Stomach (tissue), 9 donors: ENCODE results near the gene ATP5F1B. TPM values are rescaled to one million over a fixed set of nuclear protein-coding genes. Genes with fewer than 3 reads are reported as not detected.
A peak's percentile ranks its signal among the peaks of the same experiment; 100 is the strongest.

Experiments used
- DNase-seq, 2 donors: peaks; one replicate each; pipeline versions ENCODE4 v3.0.0 to v3.0.0-alpha.2; 2013 to 2019
- H3K27ac ChIP-seq, 5 donors: fragments of 200-600 bp in 4 of 5; sonication (generic) in 4 of 5; one replicate each; pipeline ENCODE4 v1.5.1; 2013 to 2019; ENCODE audit warnings: mild to moderate bottlenecking in 1 of 5, moderate library complexity in 1 of 5
- H3K27me3 ChIP-seq, 3 donors: fragments of 200-600 bp; sonication (generic); one replicate each; pipeline ENCODE4 v1.5.1; 2017 to 2019; ENCODE audit warnings: mixed run types in 1 of 3
- H3K36me3 ChIP-seq, 4 donors: fragments of 200-600 bp; sonication (generic); 1 replicate in 3 of 4; 2 replicates in 1 of 4; pipeline ENCODE4 v1.5.1; 2016 to 2019
- H3K4me1 ChIP-seq, 4 donors: fragments of 200-600 bp; sonication (generic); one replicate each; pipeline ENCODE4 v1.5.1; 2016 to 2019
- H3K4me3 ChIP-seq, 4 donors: fragments of 200-600 bp; sonication (generic) in 3 of 4; one replicate each; pipeline ENCODE4 v1.5.1; 2016 to 2019; ENCODE audit warnings: mild to moderate bottlenecking in 1 of 4
- H3K9me3 ChIP-seq, 4 donors: fragments of 200-600 bp; sonication (generic); one replicate each; pipeline ENCODE4 v1.5.1; 2016 to 2019
- CTCF ChIP-seq, 7 experiments: fragments of 450-650 bp in 4 of 7; fragments of 200-600 bp in 3 of 7; sonication (generic) in 3 of 7; IDR thresholded peaks; one replicate each; pipeline ENCODE4 v1.5.1; 2016 to 2019; ENCODE audit warnings: antibody characterized with exemption in 7 of 7, control low read depth in 2 of 7, mild to moderate bottlenecking in 1 of 7
- EP300 ChIP-seq: sonication (generic); formaldehyde crosslinking; IDR thresholded peaks from one replicate; pipeline ENCODE4 v1.6.1; 2017; ENCODE audit warnings: antibody characterized with exemption
- POLR2A ChIP-seq, 4 donors: fragments of 450-650 bp; IDR thresholded peaks; one replicate each; pipeline ENCODE4 v1.6.1; 2016; ENCODE audit warnings: antibody characterized with exemption in 4 of 4, control low read depth in 2 of 4, mild to moderate bottlenecking in 1 of 4, moderate library complexity in 1 of 4
- POLR2AphosphoS5 ChIP-seq, 3 donors: sonication (generic); formaldehyde crosslinking; IDR thresholded peaks; one replicate each; pipeline ENCODE4 v1.6.1; 2016; ENCODE audit warnings: antibody characterized with exemption in 3 of 3
- WGBS, 5 donors: extraction: QIAGEN DNeasy Blood & Tissue Kit in 3 of 5; methylation state at CpG; one replicate each; pipeline versions ENCODE4 v1.1.5 to v1.1.7; 2013 to 2018; 5-methylcytosine and 5-hydroxymethylcytosine counted together
- intact Hi-C: fragments of 100-400 bp; cut with DNase I; formaldehyde crosslinking; loops from one replicate; pipeline ENCODE4 v1.15.1; 2023; ENCODE audit warnings: low total_unique reads
- polyA plus RNA-seq, 3 donors: library from polyadenylated mRNA; stranded (reverse); fragments of 200-250 nt; gene quantifications; one replicate each; pipeline ENCODE4 v1.2.3, GENCODE V29; 2013
- total RNA-seq, 5 donors: library from RNA; depleted of rRNA; stranded (reverse); fragments of >200 nt; gene quantifications; one replicate each; pipeline versions ENCODE4 v1.1.0 to v1.2.3, GENCODE V29; 2014 to 2016
- donor health status: healthy with polysubstance abuse.
- donor health status: Bipolar disorder and iron deficiency.
- donor health status: healthy.

The ATP5F1B gene
- total and polyA plus RNA-seq, 8 donors: 183 to 604 (median 478) TPM

- TF ChIP-seq POLR2A (IDR thresholded peaks at IDR 0.05) (no peak), EP300 (no peak), CTCF (IDR thresholded peaks at IDR 0.05) (no peak), POLR2AphosphoS5 (IDR thresholded peaks at IDR 0.05) (no peak)
- peak in 1 of 2 donors; percentile 13 for DNase-seq
- H3K27ac ChIP-seq: no peak overlapping the region
- WGBS, 5 donors: 81 to 92% (median 88%) methylated on average over 6 of the region's 6 CpGs
- H3K36me3 ChIP-seq: peaks cover 0 to 22% (median 17%) of the 10 kb centered on the region in 4 donors
- H3K27me3 ChIP-seq: no peaks in the 10 kb centered on the region
- H3K4me3 ChIP-seq: peak overlapping the region in 1 of 4 donors; percentile 96
- peaks cover 21 to 91% (median 70%) of the 10 kb centered on the region in 4 donors for H3K4me1 ChIP-seq
- no peaks in the 10 kb centered on the region for H3K9me3 ChIP-seq
- intact Hi-C loops: loop anchor here (10.0 kb wide), 1 partner anchor 48 kb away; the partner anchor contains the start of gene BAZ2A
These were observed 36.5 kb upstream of the ATP5F1B start for GRCh38 chr12:56682323-56682722.

- peaks cover 0 to 22% (median 17%) of the 10 kb centered on the region in 4 donors for H3K36me3 ChIP-seq
- TF ChIP-seq POLR2AphosphoS5 (IDR thresholded peaks at IDR 0.05): no peak
- no peak for TF ChIP-seq POLR2A (IDR thresholded peaks at IDR 0.05)
- no peak for TF ChIP-seq CTCF (IDR thresholded peaks at IDR 0.05)
- TF ChIP-seq EP300: no peak
- intact Hi-C loops: loop anchor here (10.0 kb wide), 1 partner anchor 45 kb away; the partner anchor contains the start of gene BAZ2A
- H3K27me3 ChIP-seq: no peaks in the 10 kb centered on the region
- DNase-seq: no peak
- H3K4me3 ChIP-seq: no peak overlapping the region
- no peak overlapping the region for H3K27ac ChIP-seq
- no peaks in the 10 kb centered on the region for H3K9me3 ChIP-seq
- 82 to 93% (median 89%) methylated on average over 13 of the region's 13 CpGs for WGBS, 5 donors
- peaks cover 21 to 97% (median 69%) of the 10 kb centered on the region in 4 donors for H3K4me1 ChIP-seq
These were observed 34.2 kb upstream of the ATP5F1B start for GRCh38 chr12:56679883-56680575.

GRCh38 chr12:56678852-56679251 is 33.1 kb upstream of the ATP5F1B start:
- no peaks in the 10 kb centered on the region for H3K9me3 ChIP-seq
- WGBS, 5 donors: 79 to 100% (median 94%) methylated on average over 2 of the region's 2 CpGs
- intact Hi-C loops: no loop called here
- no peaks in the 10 kb centered on the region for H3K27me3 ChIP-seq
- H3K4me1 ChIP-seq: peaks cover 19 to 93% (median 61%) of the 10 kb centered on the region in 4 donors
- H3K4me3 ChIP-seq: no peak overlapping the region
- TF ChIP-seq POLR2AphosphoS5 (IDR thresholded peaks at IDR 0.05): no peak
- TF ChIP-seq CTCF (IDR thresholded peaks at IDR 0.05): no peak
- no peak for TF ChIP-seq POLR2A (IDR thresholded peaks at IDR 0.05)
- no peak for TF ChIP-seq EP300
- H3K36me3 ChIP-seq: peaks cover 0 to 22% (median 18%) of the 10 kb centered on the region in 4 donors
- H3K27ac ChIP-seq: no peak overlapping the region
- no peak for DNase-seq

- no peak overlapping the region for H3K27ac ChIP-seq
- peaks cover 0 to 21% (median 20%) of the 10 kb centered on the region in 4 donors for H3K36me3 ChIP-seq
- H3K4me1 ChIP-seq: peaks cover 19 to 88% (median 57%) of the 10 kb centered on the region in 4 donors
- TF ChIP-seq POLR2AphosphoS5 (IDR thresholded peaks at IDR 0.05): no peak
- TF ChIP-seq EP300: no peak
- TF ChIP-seq POLR2A (IDR thresholded peaks at IDR 0.05): no peak
- no peak for TF ChIP-seq CTCF (IDR thresholded peaks at IDR 0.05)
- intact Hi-C loops: no loop called here
- no peak for DNase-seq
- no peaks in the 10 kb centered on the region for H3K9me3 ChIP-seq
- H3K27me3 ChIP-seq: no peaks in the 10 kb centered on the region
- 70 to 81% (median 76%) methylated on average over 1 of the region's 1 CpG for WGBS, 5 donors
- H3K4me3 ChIP-seq: no peak overlapping the region
These were observed 31.9 kb upstream of the ATP5F1B start for GRCh38 chr12:56677680-56678079.
